ENCODE results near the gene MYO5B. TPM values are rescaled to one million over a fixed set of nuclear protein-coding genes. Genes with fewer than 3 reads are reported as not detected.
"Not testable (repeated sequence)": the region's sequence is repeated elsewhere in the genome, so short reads cannot be mapped to it uniquely, and the experiment has no call there.

Gene MYO5B
- total and polyA plus RNA-seq, 2 donors (not counting 1 experiment from before 2014, with no cell fraction given): 0.30 to 1.7 TPM

DNA sequence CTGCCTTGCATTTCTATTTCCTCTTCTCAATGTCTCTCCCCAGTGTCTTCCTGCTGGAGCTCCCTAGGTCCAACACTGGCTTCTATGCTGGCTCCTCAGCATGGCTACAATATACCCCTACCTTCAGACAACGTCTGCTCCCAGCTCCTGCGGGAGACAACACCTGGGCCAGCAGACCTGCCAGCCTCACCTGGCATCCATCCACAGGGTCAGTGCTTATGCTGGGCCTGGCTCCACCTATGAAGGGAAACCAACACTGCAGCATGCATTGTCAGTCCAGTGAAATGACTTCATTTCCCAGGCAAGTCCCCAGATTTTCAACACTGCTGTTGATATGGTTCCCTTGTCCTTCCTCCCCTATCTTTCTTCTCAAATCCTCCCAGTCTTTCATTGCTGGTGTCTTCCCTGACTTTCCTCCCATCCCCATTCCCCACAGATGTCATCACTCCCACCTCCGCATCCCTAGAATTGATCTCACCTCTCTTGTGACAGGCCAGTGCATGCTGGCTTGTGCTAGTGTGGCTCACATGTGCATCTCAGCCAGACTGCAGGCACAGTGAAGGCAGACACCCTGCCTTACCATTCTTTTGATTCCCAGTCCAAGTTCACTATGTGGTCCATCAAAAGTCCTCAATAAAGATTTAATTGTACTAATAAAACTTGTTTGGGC is 98.0 kb downstream of the MYO5B start:
- H3K27ac ChIP-seq (ENCODE audit: low read length in 2 of 2): no peak overlapping the region
- intact Hi-C loops (cut with micrococcal nuclease): no loop called here
- no peaks in the 10 kb centered on the region for H3K9me3 ChIP-seq (ENCODE audit: control extremely low read depth in 1 of 3, control insufficient read depth in 2 of 3, insufficient read depth in 1 of 3, low read length in 2 of 3)
- 89% methylated on average over 3 of the region's 3 CpGs for WGBS (ENCODE audit: insufficient coverage)
- ATAC-seq (ENCODE audit: low read depth) (no peak), DNase-seq (no peak)
- H3K4me1 ChIP-seq (ENCODE audit: control insufficient read depth in 2 of 2, insufficient read depth in 2 of 2, low read length in 2 of 2): peaks cover 0 to 6% of the 10 kb centered on the region in 2 donors
- H3K4me3 ChIP-seq (ENCODE audit: control extremely low read depth in 1 of 5, extremely low read depth in 1 of 5, insufficient read depth in 1 of 5, low read depth in 2 of 5, low read length in 4 of 5): no peak overlapping the region
- H3K79me2 ChIP-seq (ENCODE audit: control insufficient read depth, insufficient read depth, low read length): no peaks in the 10 kb centered on the region
- Mint-ChIP-seq H3K27me3 (peaks cover 35% of the 10 kb centered on the region), H3K4me3 (no peak overlapping the region), H3K4me1 (no peaks in the 10 kb centered on the region), H3K27ac (no peak overlapping the region), H3K9me3 (ENCODE audit: insufficient read depth) (peaks cover 2% of the 10 kb centered on the region)
- no peaks in the 10 kb centered on the region for H3K36me3 ChIP-seq (replicated peaks in 1 of 2; ENCODE audit: control extremely low read depth in 1 of 2, control insufficient read depth in 1 of 2, extremely low read depth in 1 of 2, insufficient read depth in 2 of 2, low read length in 1 of 2)
- TF ChIP-seq, protein P1, sequence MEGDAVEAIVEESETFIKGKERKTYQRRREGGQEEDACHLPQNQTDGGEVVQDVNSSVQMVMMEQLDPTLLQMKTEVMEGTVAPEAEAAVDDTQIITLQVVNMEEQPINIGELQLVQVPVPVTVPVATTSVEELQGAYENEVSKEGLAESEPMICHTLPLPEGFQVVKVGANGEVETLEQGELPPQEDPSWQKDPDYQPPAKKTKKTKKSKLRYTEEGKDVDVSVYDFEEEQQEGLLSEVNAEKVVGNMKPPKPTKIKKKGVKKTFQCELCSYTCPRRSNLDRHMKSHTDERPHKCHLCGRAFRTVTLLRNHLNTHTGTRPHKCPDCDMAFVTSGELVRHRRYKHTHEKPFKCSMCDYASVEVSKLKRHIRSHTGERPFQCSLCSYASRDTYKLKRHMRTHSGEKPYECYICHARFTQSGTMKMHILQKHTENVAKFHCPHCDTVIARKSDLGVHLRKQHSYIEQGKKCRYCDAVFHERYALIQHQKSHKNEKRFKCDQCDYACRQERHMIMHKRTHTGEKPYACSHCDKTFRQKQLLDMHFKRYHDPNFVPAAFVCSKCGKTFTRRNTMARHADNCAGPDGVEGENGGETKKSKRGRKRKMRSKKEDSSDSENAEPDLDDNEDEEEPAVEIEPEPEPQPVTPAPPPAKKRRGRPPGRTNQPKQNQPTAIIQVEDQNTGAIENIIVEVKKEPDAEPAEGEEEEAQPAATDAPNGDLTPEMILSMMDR (IDR thresholded peaks at IDR 0.05): no peak
- TF ChIP-seq EZH2 (IDR thresholded peaks at IDR 0.05; ENCODE audit: borderline replicate concordance, insufficient read depth, low read depth, low read length, poor library complexity, severe bottlenecking): no peak
- POLR2A ChIA-PET: no interaction called here
- no peak overlapping the region for H2AFZ ChIP-seq (ENCODE audit: insufficient read depth, low read depth, low read length, poor library complexity, severe bottlenecking)
- no peaks in the 10 kb centered on the region for H3K27me3 ChIP-seq (replicated peaks in 1 of 4; ENCODE audit: control extremely low read depth in 1 of 4, control insufficient read depth in 3 of 4, insufficient read depth in 4 of 4, low read length in 3 of 4)
- H3K9ac ChIP-seq (ENCODE audit: low read length): no peak overlapping the region
- H4K20me1 ChIP-seq (ENCODE audit: control insufficient read depth, insufficient read depth, low read length, poor library complexity, severe bottlenecking): no peaks in the 10 kb centered on the region
- H3K4me2 ChIP-seq (replicated peaks; ENCODE audit: low read depth, low read length, poor library complexity, severe bottlenecking): no peak overlapping the region
- CTCF ChIA-PET: no interaction called here

DNA sequence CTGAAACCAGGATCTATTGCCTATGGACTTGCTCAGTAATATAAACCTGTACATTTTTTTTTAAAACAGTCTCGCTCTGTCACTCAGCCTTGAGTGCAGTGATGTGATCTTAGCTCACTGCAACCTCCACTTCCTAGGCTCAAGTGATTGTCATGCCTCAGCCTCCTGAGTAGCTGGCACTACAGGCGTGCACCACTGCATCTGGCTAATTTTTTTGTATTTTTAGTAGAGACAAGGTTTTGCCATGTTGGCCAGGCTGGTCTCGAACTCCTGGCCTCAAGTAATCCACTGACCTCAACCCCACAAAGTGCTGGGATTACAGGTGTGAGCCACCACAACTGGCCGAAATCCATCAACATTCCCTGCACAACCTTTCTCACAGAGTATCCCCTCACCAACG is 100.2 kb downstream of the MYO5B start:
- POLR2A ChIA-PET; H3K27me3 ChIP-seq (replicated peaks in 1 of 4; ENCODE audit: control extremely low read depth in 1 of 4, control insufficient read depth in 3 of 4, insufficient read depth in 4 of 4, low read length in 3 of 4); H3K36me3 ChIP-seq (replicated peaks in 1 of 2; ENCODE audit: control extremely low read depth in 1 of 2, control insufficient read depth in 1 of 2, extremely low read depth in 1 of 2, insufficient read depth in 2 of 2, low read length in 1 of 2); H3K4me1 Mint-ChIP-seq; H3K4me3 Mint-ChIP-seq; H3K27ac ChIP-seq (ENCODE audit: low read length in 2 of 2); DNase-seq; H3K9ac ChIP-seq (ENCODE audit: low read length); H3K79me2 ChIP-seq (ENCODE audit: control insufficient read depth, insufficient read depth, low read length); H3K4me3 ChIP-seq (ENCODE audit: control extremely low read depth in 1 of 5, extremely low read depth in 1 of 5, insufficient read depth in 1 of 5, low read depth in 2 of 5, low read length in 4 of 5); H3K4me2 ChIP-seq (replicated peaks; ENCODE audit: low read depth, low read length, poor library complexity, severe bottlenecking); H3K9me3 ChIP-seq (ENCODE audit: control extremely low read depth in 1 of 3, control insufficient read depth in 2 of 3, insufficient read depth in 1 of 3, low read length in 2 of 3); H4K20me1 ChIP-seq (ENCODE audit: control insufficient read depth, insufficient read depth, low read length, poor library complexity, severe bottlenecking); H3K9me3 Mint-ChIP-seq (ENCODE audit: insufficient read depth); CTCF ChIA-PET; ATAC-seq (ENCODE audit: low read depth); intact Hi-C loops (cut with micrococcal nuclease); H2AFZ ChIP-seq (ENCODE audit: insufficient read depth, low read depth, low read length, poor library complexity, severe bottlenecking); H3K27ac Mint-ChIP-seq: not testable (repeated sequence)
- peaks cover 35% of the 10 kb centered on the region for H3K27me3 Mint-ChIP-seq
- WGBS (ENCODE audit: insufficient coverage): 66% methylated on average over 3 of the region's 5 CpGs
- H3K4me1 ChIP-seq (ENCODE audit: control insufficient read depth in 2 of 2, insufficient read depth in 2 of 2, low read length in 2 of 2): peaks cover 0 to 10% of the 10 kb centered on the region in 2 donors

All from B cell (primary cell).